ENCODE measurements around the gene GLRA1.
A peak's percentile ranks its signal among the peaks of the same experiment; 100 is the strongest.

The GLRA1 gene

DNA sequence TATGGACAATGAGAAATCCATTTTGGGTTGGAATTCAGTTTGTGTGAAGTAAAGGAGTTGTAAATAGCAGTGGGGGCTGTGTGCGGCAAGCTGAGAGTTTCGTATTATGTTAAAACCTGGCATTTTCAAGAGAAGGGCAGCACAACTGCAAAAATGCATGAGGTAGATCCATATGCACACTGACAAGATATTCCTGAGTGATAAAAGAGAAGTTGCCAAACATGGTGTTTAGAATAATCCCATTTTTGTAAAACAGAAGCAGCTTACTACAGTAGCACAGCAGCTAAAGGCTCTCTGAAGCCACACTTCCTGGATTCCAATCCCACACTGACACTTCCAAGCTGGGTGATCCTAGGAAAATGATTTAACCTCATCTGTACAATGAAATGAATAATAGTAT, 11.2 kb downstream of the GLRA1 start:
- Histone ChIP-seq H3K27ac (ENCODE audit: low read length) (no peak overlapping the region), H3K36me3 (ENCODE audit: control insufficient read depth, low read depth, low read length) (no peaks in the 10 kb centered on the region), H3K4me1 (ENCODE audit: control insufficient read depth, low read depth, low read length) (peaks cover 22% of the 10 kb centered on the region), H3K9me3 (ENCODE audit: control insufficient read depth, low read depth, low read length) (no peaks in the 10 kb centered on the region), H3K4me3 (ENCODE audit: low read length) (no peak overlapping the region), H3K27me3 (ENCODE audit: control insufficient read depth, insufficient read depth, low read length) (peaks cover 36% of the 10 kb centered on the region), H3K9ac (ENCODE audit: low read length) (no peak overlapping the region)

DNA sequence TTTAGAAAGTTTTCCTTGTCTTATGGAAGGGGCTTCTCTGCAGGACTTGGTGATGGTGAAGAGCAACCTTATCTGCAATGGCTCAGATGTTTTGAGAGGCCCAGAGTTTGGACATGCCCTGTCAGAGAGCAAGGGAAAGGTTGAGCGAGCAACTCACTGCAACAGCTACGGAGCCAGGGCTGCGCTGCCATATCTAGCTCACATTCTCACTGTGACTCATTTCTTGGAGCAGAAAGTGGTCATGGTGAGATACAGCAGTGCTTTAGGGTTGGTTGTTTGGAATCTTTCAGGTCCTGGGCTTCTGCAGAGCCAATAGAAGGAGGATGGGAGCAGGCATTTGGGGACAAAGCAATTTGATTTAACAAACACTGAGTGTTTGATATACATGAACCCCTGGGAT, 12.3 kb downstream of the GLRA1 start:
- H3K4me1 ChIP-seq (ENCODE audit: control insufficient read depth, low read depth, low read length), result peaks cover 12% of the 10 kb centered on the region
- no peak overlapping the region for H3K27ac ChIP-seq (ENCODE audit: low read length)
- H3K27me3 ChIP-seq (ENCODE audit: control insufficient read depth, insufficient read depth, low read length), result peaks cover 46% of the 10 kb centered on the region

DNA sequence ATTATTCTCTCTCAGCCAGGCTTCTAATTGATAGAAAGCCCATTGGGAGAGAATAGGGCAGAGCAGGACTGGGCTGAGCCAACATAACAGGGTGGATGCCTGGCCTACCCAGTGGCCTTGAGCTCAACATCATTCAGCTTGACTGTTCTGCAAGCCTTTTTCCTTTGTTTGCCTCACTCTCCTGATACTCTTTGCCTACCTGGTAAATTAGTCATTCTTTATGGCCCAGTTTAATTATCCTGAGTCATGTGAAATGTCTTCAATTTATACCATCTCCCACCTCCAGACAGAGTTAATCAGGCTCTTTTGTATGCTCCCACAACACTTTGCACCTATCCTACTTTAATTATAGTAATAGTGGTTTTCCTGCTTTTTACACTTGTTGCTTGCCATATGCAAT, 13.6 kb downstream of the GLRA1 start:
- H3K27me3 ChIP-seq (ENCODE audit: control insufficient read depth, insufficient read depth, low read length), result peaks cover 52% of the 10 kb centered on the region

More for the DNA sequence above, 12.3 kb downstream of the GLRA1 start:
- H3K9ac ChIP-seq (ENCODE audit: low read length), result no peak overlapping the region
- no peak overlapping the region for H3K4me3 ChIP-seq (ENCODE audit: low read length)
- no peaks in the 10 kb centered on the region for H3K36me3 ChIP-seq (ENCODE audit: control insufficient read depth, low read depth, low read length)
- H3K9me3 ChIP-seq (ENCODE audit: control insufficient read depth, low read depth, low read length), result no peaks in the 10 kb centered on the region

DNA sequence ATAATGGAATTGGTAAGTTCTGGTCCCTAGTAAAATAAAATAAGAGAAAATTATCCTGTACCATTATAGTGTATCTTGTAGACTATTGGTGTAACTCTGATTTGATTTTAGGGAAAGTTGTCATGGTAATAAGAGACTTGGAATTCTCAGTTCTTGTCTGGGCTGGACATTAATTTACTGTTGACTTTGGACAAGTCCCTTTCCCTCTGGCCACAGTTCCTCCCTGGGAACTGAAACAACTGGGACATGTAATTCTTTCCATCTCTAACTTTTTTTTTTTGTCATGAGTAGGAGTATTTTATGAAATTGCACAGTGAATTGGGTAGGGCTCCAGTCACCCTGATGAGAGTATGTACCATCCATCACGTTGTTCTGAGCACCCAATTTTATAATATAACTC, 15.0 kb downstream of the GLRA1 start:
- H3K27ac ChIP-seq (ENCODE audit: low read length), result no peak overlapping the region
- H3K4me1 ChIP-seq (ENCODE audit: control insufficient read depth, low read depth, low read length), result peaks cover 19% of the 10 kb centered on the region
- peaks cover 62% of the 10 kb centered on the region for H3K27me3 ChIP-seq (ENCODE audit: control insufficient read depth, insufficient read depth, low read length)
- H3K4me3 ChIP-seq (ENCODE audit: low read length), result no peak overlapping the region
- H3K36me3 ChIP-seq (ENCODE audit: control insufficient read depth, low read depth, low read length), result no peaks in the 10 kb centered on the region
- no peak overlapping the region for H3K9ac ChIP-seq (ENCODE audit: low read length)
- H3K9me3 ChIP-seq (ENCODE audit: control insufficient read depth, low read depth, low read length), result no peaks in the 10 kb centered on the region

More for the DNA sequence above, 13.6 kb downstream of the GLRA1 start:
- no peak overlapping the region for H3K4me3 ChIP-seq (ENCODE audit: low read length)
- H3K27ac ChIP-seq (ENCODE audit: low read length), result no peak overlapping the region
- H3K9me3 ChIP-seq (ENCODE audit: control insufficient read depth, low read depth, low read length), result no peaks in the 10 kb centered on the region
- no peaks in the 10 kb centered on the region for H3K36me3 ChIP-seq (ENCODE audit: control insufficient read depth, low read depth, low read length)
- H3K9ac ChIP-seq (ENCODE audit: low read length), result no peak overlapping the region
- peaks cover 12% of the 10 kb centered on the region for H3K4me1 ChIP-seq (ENCODE audit: control insufficient read depth, low read depth, low read length)

DNA sequence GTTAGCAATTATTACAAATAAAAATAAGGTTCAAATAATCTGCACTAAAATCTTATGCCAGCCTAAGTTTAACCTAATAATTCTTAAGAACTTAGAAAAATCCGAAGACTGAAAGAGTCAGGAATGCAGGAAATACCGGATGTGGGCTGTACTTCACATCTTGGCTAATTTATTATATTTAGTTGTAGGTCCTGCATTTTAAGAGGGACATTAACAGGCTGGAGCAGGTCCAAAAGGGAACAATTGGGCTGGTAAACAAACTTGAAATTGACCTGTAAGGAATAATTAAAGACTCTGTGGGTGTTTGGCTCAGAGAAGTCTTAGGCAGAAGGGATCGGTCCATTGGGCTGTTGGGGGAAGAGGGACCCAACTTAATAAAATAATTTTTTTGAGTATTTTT, 18.4 kb downstream of the GLRA1 start:
- no peaks in the 10 kb centered on the region for H3K36me3 ChIP-seq (ENCODE audit: control insufficient read depth, low read depth, low read length)
- H3K27me3 ChIP-seq (ENCODE audit: control insufficient read depth, insufficient read depth, low read length), result peaks cover 80% of the 10 kb centered on the region
- no peak overlapping the region for H3K27ac ChIP-seq (ENCODE audit: low read length)
- no peak overlapping the region for H3K9ac ChIP-seq (ENCODE audit: low read length)
- peaks cover 34% of the 10 kb centered on the region for H3K4me1 ChIP-seq (ENCODE audit: control insufficient read depth, low read depth, low read length)
- no peaks in the 10 kb centered on the region for H3K9me3 ChIP-seq (ENCODE audit: control insufficient read depth, low read depth, low read length)
- H3K4me3 ChIP-seq (ENCODE audit: low read length), result no peak overlapping the region

DNA sequence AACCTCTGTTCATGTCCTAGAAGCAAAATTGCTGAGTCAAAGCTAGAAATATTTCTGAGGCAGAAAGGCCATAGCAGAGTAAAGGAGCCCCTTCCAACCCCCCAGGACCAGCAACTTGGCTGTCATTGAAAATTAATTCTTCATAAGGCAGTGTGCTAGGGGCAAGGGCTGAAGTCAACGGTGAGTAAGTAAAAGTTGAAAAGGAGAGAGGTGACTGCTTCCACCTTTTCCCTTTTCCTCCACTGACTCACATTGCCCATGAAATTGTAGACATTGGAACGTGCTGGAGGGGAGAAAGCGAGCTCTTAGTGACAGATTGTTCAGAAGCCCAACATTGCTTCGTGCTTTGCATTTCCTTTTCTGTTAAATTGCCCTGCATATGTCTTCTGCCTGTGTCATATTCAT, 19.1 kb downstream of the GLRA1 start:
- no peak overlapping the region for H3K27ac ChIP-seq (ENCODE audit: low read length)
- no peaks in the 10 kb centered on the region for H3K36me3 ChIP-seq (ENCODE audit: control insufficient read depth, low read depth, low read length)
- no peak overlapping the region for H3K9ac ChIP-seq (ENCODE audit: low read length)
- H3K9me3 ChIP-seq (ENCODE audit: control insufficient read depth, low read depth, low read length), result no peaks in the 10 kb centered on the region
- H3K27me3 ChIP-seq (ENCODE audit: control insufficient read depth, insufficient read depth, low read length), result peaks cover 82% of the 10 kb centered on the region
- H3K4me1 ChIP-seq (ENCODE audit: control insufficient read depth, low read depth, low read length), result peaks cover 34% of the 10 kb centered on the region
- H3K4me3 ChIP-seq (ENCODE audit: low read length), result no peak overlapping the region

DNA sequence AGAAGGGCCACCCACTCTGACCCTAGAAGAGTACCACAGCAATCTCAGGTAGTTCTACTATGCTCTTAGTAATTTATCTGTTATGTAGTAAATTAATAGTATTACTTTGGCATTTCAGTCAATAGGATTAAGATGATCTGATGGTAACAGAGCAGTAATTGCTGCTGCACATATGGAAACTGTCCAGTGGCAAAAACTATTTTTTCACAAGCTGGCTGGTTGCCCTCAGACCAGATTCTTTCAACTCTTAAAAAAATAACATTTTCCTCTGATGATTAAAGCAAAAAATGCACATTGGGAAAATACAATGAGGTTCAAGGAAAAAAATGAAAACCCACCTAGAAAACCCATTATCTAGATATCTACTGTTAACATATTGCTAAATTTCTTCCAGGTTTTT, 19.7 kb downstream of the GLRA1 start:
- Histone ChIP-seq H3K4me1 (ENCODE audit: control insufficient read depth, low read depth, low read length) (peaks cover 34% of the 10 kb centered on the region), H3K27me3 (ENCODE audit: control insufficient read depth, insufficient read depth, low read length) (peaks cover 89% of the 10 kb centered on the region), H3K9ac (ENCODE audit: low read length) (no peak overlapping the region), H3K9me3 (ENCODE audit: control insufficient read depth, low read depth, low read length) (no peaks in the 10 kb centered on the region), H3K4me3 (ENCODE audit: low read length) (no peak overlapping the region), H3K27ac (ENCODE audit: low read length) (no peak overlapping the region), H3K36me3 (ENCODE audit: control insufficient read depth, low read depth, low read length) (no peaks in the 10 kb centered on the region)

DNA sequence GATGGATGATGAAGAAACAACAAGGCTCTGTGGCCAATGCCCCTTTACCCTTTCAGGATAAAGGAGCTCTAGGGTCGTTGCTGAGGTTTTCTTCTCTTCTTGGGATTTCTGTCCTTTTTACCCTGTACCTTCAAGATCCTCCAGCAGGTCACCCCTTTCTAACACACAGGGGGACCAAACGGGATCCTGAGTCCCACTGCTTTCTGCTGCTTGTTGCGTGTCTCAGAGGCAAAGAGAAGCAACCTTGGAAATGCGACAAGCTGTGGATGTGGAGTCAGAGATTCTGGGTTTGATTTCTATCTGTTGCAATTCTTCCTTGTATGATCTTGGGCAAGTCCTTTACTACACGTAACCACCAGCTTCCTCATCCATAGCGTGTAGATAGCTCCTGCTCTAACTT, 20.5 kb downstream of the GLRA1 start:
- peaks cover 34% of the 10 kb centered on the region for H3K4me1 ChIP-seq (ENCODE audit: control insufficient read depth, low read depth, low read length)
- peak overlapping the region; percentile 19 for H3K4me3 ChIP-seq (ENCODE audit: low read length)
- no peak overlapping the region for H3K9ac ChIP-seq (ENCODE audit: low read length)
- no peaks in the 10 kb centered on the region for H3K36me3 ChIP-seq (ENCODE audit: control insufficient read depth, low read depth, low read length)
- no peaks in the 10 kb centered on the region for H3K9me3 ChIP-seq (ENCODE audit: control insufficient read depth, low read depth, low read length)
- no peak overlapping the region for H3K27ac ChIP-seq (ENCODE audit: low read length)
- H3K27me3 ChIP-seq (ENCODE audit: control insufficient read depth, insufficient read depth, low read length), result peaks cover 96% of the 10 kb centered on the region

DNA sequence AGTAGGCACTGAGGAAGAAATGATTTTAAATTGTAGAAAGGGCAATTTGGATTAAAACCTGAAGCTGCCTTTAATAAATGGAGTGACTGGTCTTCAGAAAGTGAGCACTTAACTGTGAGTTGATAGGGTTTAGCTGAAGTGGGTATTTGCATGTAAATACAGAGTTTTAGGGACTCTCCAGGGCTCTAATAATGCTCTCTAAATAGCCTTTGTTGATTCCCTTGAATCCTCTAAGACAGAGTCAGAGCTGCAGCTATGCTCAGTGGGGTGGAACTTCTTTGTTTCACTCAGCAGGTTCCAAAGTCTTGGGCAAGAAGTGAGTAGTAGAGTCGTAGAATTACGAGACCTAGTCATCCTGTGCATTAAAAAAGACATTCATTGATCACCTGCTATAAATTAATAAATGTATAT, 21.4 kb downstream of the GLRA1 start:
- H3K4me3 ChIP-seq (ENCODE audit: low read length), result peak overlapping the region; percentile 19
- peaks cover 100% of the 10 kb centered on the region for H3K27me3 ChIP-seq (ENCODE audit: control insufficient read depth, insufficient read depth, low read length)
- no peaks in the 10 kb centered on the region for H3K36me3 ChIP-seq (ENCODE audit: control insufficient read depth, low read depth, low read length)
- no peak overlapping the region for H3K27ac ChIP-seq (ENCODE audit: low read length)
- H3K9me3 ChIP-seq (ENCODE audit: control insufficient read depth, low read depth, low read length), result no peaks in the 10 kb centered on the region
- H3K4me1 ChIP-seq (ENCODE audit: control insufficient read depth, low read depth, low read length), result peaks cover 34% of the 10 kb centered on the region
- no peak overlapping the region for H3K9ac ChIP-seq (ENCODE audit: low read length)

DNA sequence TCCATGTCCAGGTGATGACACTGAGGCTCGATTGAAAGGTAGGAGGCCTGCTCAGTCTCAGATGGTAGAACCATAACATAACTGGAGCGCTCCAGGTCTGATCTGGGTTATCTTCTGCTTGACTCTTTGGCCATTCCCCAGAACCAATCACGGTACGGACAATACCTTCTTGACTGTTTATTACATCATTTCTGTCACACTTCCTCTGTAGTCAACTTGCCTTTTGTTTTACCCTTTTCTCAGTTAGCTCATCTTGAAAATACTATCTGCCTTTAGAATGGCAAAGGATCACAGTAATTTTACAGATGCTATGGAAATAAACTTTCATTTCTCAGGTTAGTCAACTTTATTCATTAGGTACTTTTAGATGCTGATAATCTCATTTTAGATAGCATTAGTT, 22.4 kb downstream of the GLRA1 start:
- H3K4me1 ChIP-seq (ENCODE audit: control insufficient read depth, low read depth, low read length), result peaks cover 34% of the 10 kb centered on the region
- H3K4me3 ChIP-seq (ENCODE audit: low read length), result no peak overlapping the region
- H3K27me3 ChIP-seq (ENCODE audit: control insufficient read depth, insufficient read depth, low read length), result peaks cover 96% of the 10 kb centered on the region
- no peak overlapping the region for H3K9ac ChIP-seq (ENCODE audit: low read length)
- no peaks in the 10 kb centered on the region for H3K36me3 ChIP-seq (ENCODE audit: control insufficient read depth, low read depth, low read length)
- no peaks in the 10 kb centered on the region for H3K9me3 ChIP-seq (ENCODE audit: control insufficient read depth, low read depth, low read length)
- no peak overlapping the region for H3K27ac ChIP-seq (ENCODE audit: low read length)

DNA sequence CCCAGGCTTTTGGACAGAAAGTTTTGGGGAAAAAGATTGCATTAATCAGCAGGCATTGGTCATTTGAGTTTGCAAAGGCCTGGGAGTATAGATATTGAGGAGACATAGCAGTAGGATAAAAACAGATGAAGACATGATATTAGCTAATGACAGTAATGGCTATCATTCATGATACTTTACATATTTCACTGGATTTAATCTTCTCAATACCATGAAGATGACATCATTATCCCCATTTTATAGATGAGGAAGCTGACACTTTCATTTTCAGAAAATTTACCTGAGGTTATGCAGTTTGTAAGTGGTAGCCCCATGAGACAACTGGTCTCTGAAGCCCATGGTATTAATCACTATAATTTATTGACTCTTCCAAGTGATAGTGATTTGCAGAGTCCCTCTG, 23.0 kb downstream of the GLRA1 start:
- peaks cover 34% of the 10 kb centered on the region for H3K4me1 ChIP-seq (ENCODE audit: control insufficient read depth, low read depth, low read length)
- H3K4me3 ChIP-seq (ENCODE audit: low read length), result no peak overlapping the region
- no peaks in the 10 kb centered on the region for H3K36me3 ChIP-seq (ENCODE audit: control insufficient read depth, low read depth, low read length)
- H3K27ac ChIP-seq (ENCODE audit: low read length), result no peak overlapping the region
- peaks cover 90% of the 10 kb centered on the region for H3K27me3 ChIP-seq (ENCODE audit: control insufficient read depth, insufficient read depth, low read length)
- H3K9ac ChIP-seq (ENCODE audit: low read length), result no peak overlapping the region
- H3K9me3 ChIP-seq (ENCODE audit: control insufficient read depth, low read depth, low read length), result no peaks in the 10 kb centered on the region

DNA sequence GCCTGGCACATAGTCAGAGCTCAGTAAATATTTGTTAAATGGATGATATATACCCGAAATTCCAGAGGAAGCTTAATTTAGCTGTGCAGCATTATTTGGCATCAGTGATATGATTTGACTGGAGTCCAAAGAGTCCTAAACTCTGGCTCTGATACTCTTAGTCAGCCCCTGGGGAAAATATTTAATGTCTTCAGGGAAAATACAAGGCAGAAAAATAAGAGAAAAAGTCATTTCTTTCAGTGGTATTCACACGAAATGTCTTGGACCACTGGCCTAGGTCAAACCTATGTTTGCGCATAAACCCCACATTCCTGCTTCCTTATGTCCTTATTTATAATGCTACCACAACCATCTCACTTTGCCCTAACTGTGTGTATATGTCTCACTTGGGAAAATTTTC, 23.8 kb downstream of the GLRA1 start:
- H3K27me3 ChIP-seq (ENCODE audit: control insufficient read depth, insufficient read depth, low read length), result peaks cover 83% of the 10 kb centered on the region
- no peak overlapping the region for H3K9ac ChIP-seq (ENCODE audit: low read length)

More for the DNA sequence above, 23.8 kb downstream of the GLRA1 start:
- Histone ChIP-seq H3K9me3 (ENCODE audit: control insufficient read depth, low read depth, low read length) (no peaks in the 10 kb centered on the region), H3K36me3 (ENCODE audit: control insufficient read depth, low read depth, low read length) (no peaks in the 10 kb centered on the region), H3K4me3 (ENCODE audit: low read length) (no peak overlapping the region), H3K4me1 (ENCODE audit: control insufficient read depth, low read depth, low read length) (peaks cover 39% of the 10 kb centered on the region), H3K27ac (ENCODE audit: low read length) (no peak overlapping the region)
